ENCODE results near the gene SOX15.

SOX15 gene

GRCh38 chr17:7575959-7576358, 13.9 kb downstream of the SOX15 start:
- no peak for DNase-seq

- no peak for DNase-seq
These were observed 14.4 kb downstream of the SOX15 start for GRCh38 chr17:7575481-7575883.

GRCh38 chr17:7574176-7574953, 15.5 kb downstream of the SOX15 start:
- no peak for DNase-seq

- DNase-seq: no peak
These were observed 16.4 kb downstream of the SOX15 start for GRCh38 chr17:7573324-7574080.

- peak; percentile 69 for DNase-seq
These were observed 17.1 kb downstream of the SOX15 start for GRCh38 chr17:7572588-7573323.

GRCh38 chr17:7572338-7572587, 17.6 kb downstream of the SOX15 start:
- DNase-seq: no peak

- no peak for DNase-seq
These were observed 19.5 kb downstream of the SOX15 start for GRCh38 chr17:7570351-7570750.

- no peak for DNase-seq
These were observed 20.3 kb downstream of the SOX15 start for GRCh38 chr17:7569571-7569970.

- no peak for DNase-seq
These were observed 26.6 kb downstream of the SOX15 start for GRCh38 chr17:7563115-7563869.

- no peak for DNase-seq
These were observed 27.7 kb downstream of the SOX15 start for GRCh38 chr17:7562208-7562605.

GRCh38 chr17:7561589-7562207, 28.2 kb downstream of the SOX15 start, which contains the start of gene SENP3:
SENP3 (plus strand) TSS chr17:7561919; CDS start chr17:7563077, 1,158 bp downstream.
- no peak for DNase-seq

- no peak for DNase-seq
These were observed 28.8 kb downstream of the SOX15 start for GRCh38 chr17:7561028-7561575.

GRCh38 chr17:7560172-7561027, 29.5 kb downstream of the SOX15 start:
- DNase-seq: no peak

GRCh38 chr17:7559320-7560171, 30.3 kb downstream of the SOX15 start:
- no peak for DNase-seq

GRCh38 chr17:7558544-7559319, 31.2 kb downstream of the SOX15 start, which contains the start of gene TNFSF13:
TNFSF13 (plus strand) TSS chr17:7558750; CDS start chr17:7559040, 290 bp downstream.
- no peak for DNase-seq

GRCh38 chr17:7557775-7558543, 31.9 kb downstream of the SOX15 start:
- no peak for DNase-seq

- no peak for DNase-seq
These were observed 32.6 kb downstream of the SOX15 start for GRCh38 chr17:7557147-7557764.

- DNase-seq: no peak
These were observed 33.3 kb downstream of the SOX15 start for GRCh38 chr17:7556627-7557026.
